Measurements from ENCODE around the gene LILRB4. TPM values are rescaled to one million over a fixed set of nuclear protein-coding genes. Genes with fewer than 3 reads are reported as not detected.
"Not testable (repeated sequence)": the region's sequence is repeated elsewhere in the genome, so short reads cannot be mapped to it uniquely, and the experiment has no call there.

The LILRB4 gene
- total and polyA plus RNA-seq, 9 donors, result 0.48 to 6.9 (median 1.0) TPM; not detected in 1

DNA sequence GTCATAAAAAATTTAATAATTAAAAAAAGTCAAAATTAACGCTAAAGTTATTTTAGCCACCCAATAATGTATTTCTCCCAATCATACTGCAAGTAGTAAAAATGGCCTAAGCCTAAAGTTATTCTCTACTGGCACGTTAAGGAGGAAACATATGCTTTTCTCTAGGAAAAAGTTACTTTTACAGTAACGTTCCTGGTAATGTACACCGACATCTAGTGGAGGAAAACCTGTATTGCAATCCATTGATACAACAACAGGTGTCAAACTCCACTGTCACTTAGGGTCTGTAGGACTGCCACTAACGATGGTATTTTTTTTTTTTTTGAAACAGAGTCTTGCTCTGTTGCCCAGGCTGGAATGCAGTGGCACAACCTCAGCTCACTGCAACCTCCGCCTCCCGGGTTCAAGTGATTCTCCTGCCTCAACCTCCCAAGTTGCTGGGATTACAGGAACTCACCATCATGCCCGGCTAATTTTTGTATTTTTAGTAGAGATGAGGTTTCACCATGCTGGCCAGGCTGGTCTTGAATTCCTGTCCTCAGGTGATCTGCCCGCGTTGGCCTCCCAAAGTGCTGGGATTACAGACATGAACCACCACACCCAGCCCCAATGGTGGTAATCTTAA, 13.5 kb downstream of the LILRB4 start:
- intact Hi-C loops (cut with DNase I); H3K4me3 ChIP-seq; DNase-seq; H3K9me3 ChIP-seq; H3K4me1 ChIP-seq (ENCODE audit: insufficient read depth); H3K27me3 ChIP-seq; H3K27ac ChIP-seq; H3K36me3 ChIP-seq: not testable (repeated sequence)
- 23 to 30% (median 26%) methylated on average over 10 of the region's 10 CpGs for WGBS, 3 donors
- TF ChIP-seq CTCF (IDR thresholded peaks at IDR 0.05), result peak in 2 of 3 donors; percentile 14 to 26

DNA sequence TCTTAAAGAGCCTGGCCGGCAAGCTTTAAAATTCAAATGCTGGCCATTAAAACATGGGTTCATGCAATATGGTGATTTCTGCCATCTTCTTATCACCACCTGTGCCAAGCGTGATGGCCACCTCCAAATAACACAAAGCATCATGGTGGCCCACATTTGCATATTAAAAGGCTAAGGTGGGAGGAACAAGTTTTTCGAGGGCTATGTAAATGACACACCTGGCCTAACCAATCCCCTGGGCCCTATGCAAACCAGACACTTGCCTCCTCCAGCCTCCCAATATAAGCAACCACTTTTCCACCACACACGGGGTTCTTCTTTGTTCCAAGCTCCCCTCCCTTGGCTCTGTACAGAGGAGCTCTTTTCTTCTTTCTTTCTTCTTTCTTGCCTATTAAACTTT, 14.4 kb downstream of the LILRB4 start:
- H3K27ac ChIP-seq, result no peak overlapping the region
- no peaks in the 10 kb centered on the region for H3K36me3 ChIP-seq
- intact Hi-C loops (cut with DNase I), result no loop called here
- no peak overlapping the region for H3K4me3 ChIP-seq
- H3K4me1 ChIP-seq (ENCODE audit: insufficient read depth), result no peaks in the 10 kb centered on the region
- 45 to 63% (median 57%) methylated on average over 4 of the region's 4 CpGs for WGBS, 3 donors
- no peak for DNase-seq
- H3K27me3 ChIP-seq, result no peaks in the 10 kb centered on the region
- TF ChIP-seq EP300 (IDR thresholded peaks at IDR 0.05), result no peak
- no peak for TF ChIP-seq CTCF (IDR thresholded peaks at IDR 0.05)
- TF ChIP-seq POLR2A (IDR thresholded peaks at IDR 0.05), result no peak
- no peaks in the 10 kb centered on the region for H3K9me3 ChIP-seq

DNA sequence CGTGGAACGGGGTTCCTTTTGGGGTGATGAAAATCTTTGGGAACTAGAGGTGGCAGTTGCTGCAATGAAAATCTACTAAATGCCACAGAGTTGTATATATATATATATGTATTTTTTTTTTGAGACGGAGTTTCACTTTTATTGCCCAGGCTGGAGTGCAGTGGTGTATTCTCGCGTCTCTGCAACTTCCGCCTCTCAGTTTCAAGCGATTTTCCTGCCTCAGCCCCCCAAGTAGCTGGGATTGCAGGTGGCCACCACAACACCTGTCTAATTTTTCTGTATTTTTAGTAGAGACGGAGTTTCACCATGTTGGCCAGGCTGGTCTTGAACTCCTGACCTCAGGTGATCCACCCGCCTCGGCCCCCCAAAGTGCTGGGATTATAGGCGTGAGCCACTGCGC, 18.8 kb downstream of the LILRB4 start:
- H3K27me3 ChIP-seq; H3K4me1 ChIP-seq (ENCODE audit: insufficient read depth); H3K36me3 ChIP-seq; H3K27ac ChIP-seq; DNase-seq; H3K4me3 ChIP-seq; H3K9me3 ChIP-seq; intact Hi-C loops (cut with DNase I): not testable (repeated sequence)
- 72 to 75% (median 74%) methylated on average over 12 of the region's 12 CpGs for WGBS, 3 donors

- no peak for TF ChIP-seq CTCF (IDR thresholded peaks at IDR 0.05)
- no peak for TF ChIP-seq POLR2A (IDR thresholded peaks at IDR 0.05)
- no peak for TF ChIP-seq EP300 (IDR thresholded peaks at IDR 0.05)
- Histone ChIP-seq H3K9me3 (no peaks in the 10 kb centered on the region), H3K4me1 (ENCODE audit: insufficient read depth) (no peaks in the 10 kb centered on the region), H3K27ac (no peak overlapping the region), H3K27me3 (no peaks in the 10 kb centered on the region), H3K36me3 (no peaks in the 10 kb centered on the region), H3K4me3 (no peak overlapping the region)
- intact Hi-C loops (cut with DNase I), result no loop called here
- no peak for DNase-seq
- WGBS, 3 donors, result 51 to 57% (median 55%) methylated on average over 7 of the region's 7 CpGs
These were observed 19.6 kb downstream of the LILRB4 start for GRCh38 chr19:54682306-54682856.

GRCh38 chr19:54684527-54684926, 21.7 kb downstream of the LILRB4 start:
- TF ChIP-seq POLR2A (IDR thresholded peaks at IDR 0.05) (no peak), CTCF (IDR thresholded peaks at IDR 0.05) (no peak), EP300 (IDR thresholded peaks at IDR 0.05) (no peak)
- intact Hi-C loops (cut with DNase I), result no loop called here
- Histone ChIP-seq H3K36me3 (no peaks in the 10 kb centered on the region), H3K9me3 (no peaks in the 10 kb centered on the region), H3K27me3 (no peaks in the 10 kb centered on the region), H3K4me1 (ENCODE audit: insufficient read depth) (no peaks in the 10 kb centered on the region), H3K4me3 (no peak overlapping the region), H3K27ac (no peak overlapping the region)
- WGBS, 3 donors, result 19 to 23% (median 22%) methylated on average over 3 of the region's 3 CpGs
- DNase-seq, result no peak

Measured in ovary (tissue), 9 donors.